Endodermal cell (in vitro differentiated cells): ENCODE results near the gene HTRA1. TPM values are rescaled to one million over a fixed set of nuclear protein-coding genes. Genes with fewer than 3 reads are reported as not detected.

Experiments used
- DNase-seq: peaks from one replicate; pipeline ENCODE4 v3.0.0-alpha.2; 2017
- H3K27ac ChIP-seq: 2 replicates; pipeline ENCODE4 v1.5.1; 2013; ENCODE audit warnings: mild to moderate bottlenecking, low read depth, low read length, moderate library complexity
- H3K27me3 ChIP-seq: 2 replicates; pipeline ENCODE4 v1.6.1; 2013; ENCODE audit warnings: mild to moderate bottlenecking, low read length, moderate library complexity; ENCODE audit not compliant: insufficient read depth, control insufficient read depth, poor library complexity, severe bottlenecking
- H3K36me3 ChIP-seq: 2 replicates; pipeline ENCODE4 v1.7.0; 2013; ENCODE audit warnings: mild to moderate bottlenecking, low read length, moderate library complexity; ENCODE audit not compliant: control insufficient read depth, insufficient read depth
- H3K4me1 ChIP-seq: one replicate; pipeline ENCODE4 v1.7.0; 2013; ENCODE audit warnings: low read length; ENCODE audit not compliant: control insufficient read depth, insufficient read depth
- H3K4me3 ChIP-seq: 2 replicates; pipeline ENCODE4 v1.5.1; 2013; ENCODE audit warnings: mild to moderate bottlenecking, low read length, moderate library complexity
- H3K9ac ChIP-seq: 2 replicates; pipeline ENCODE4 v1.6.1; 2013; ENCODE audit warnings: mild to moderate bottlenecking, low read length, moderate library complexity; ENCODE audit not compliant: poor library complexity, severe bottlenecking; ENCODE audit errors: extremely low read depth
- H3K9me3 ChIP-seq: 2 replicates; pipeline ENCODE4 v1.6.1; 2013; ENCODE audit warnings: mild to moderate bottlenecking, low read length, moderate library complexity; ENCODE audit not compliant: control insufficient read depth
- H3K27ac Mint-ChIP-seq: 2 replicates; pipeline ENCODE4 v1.8.0; 2020; ENCODE audit warnings: mixed read lengths
- H3K27me3 Mint-ChIP-seq: 2 replicates; pipeline ENCODE4 v1.8.0; 2021; ENCODE audit warnings: mild to moderate bottlenecking, mixed read lengths; ENCODE audit not compliant: insufficient read depth
- H3K36me3 Mint-ChIP-seq: 2 replicates; pipeline ENCODE4 v1.8.0; 2020; ENCODE audit warnings: low read depth, mixed read lengths
- H3K4me1 Mint-ChIP-seq: 2 replicates; pipeline ENCODE4 v1.8.0; 2020; ENCODE audit warnings: mixed read lengths
- H3K4me3 Mint-ChIP-seq: 2 replicates; pipeline ENCODE4 v1.8.0; 2020; ENCODE audit warnings: mild to moderate bottlenecking, moderate library complexity, mixed read lengths
- H3K9me3 Mint-ChIP-seq: 2 replicates; pipeline ENCODE4 v1.8.0; 2020; ENCODE audit warnings: mild to moderate bottlenecking, mixed read lengths
- WGBS, 2 experiments: methylation state at CpG; one replicate each; pipeline versions ENCODE4 v1.1.5 to v1.1.7; 2013; ENCODE audit warnings: missing lambda C conversion rate in 2 of 2, mixed read lengths in 1 of 2; ENCODE audit not compliant: insufficient coverage in 1 of 2, insufficient read length in 1 of 2; 5-methylcytosine and 5-hydroxymethylcytosine counted together
- total RNA-seq, 2 donors: library from RNA; stranded (reverse); fragmentation: NEBNext Ultra II Directional in 1 of 2; extraction: Animal tissue kit (Norgen Biotek cat#: 25700) in 1 of 2; gene quantifications; 2 replicates in 1 of 2; 3 replicates in 1 of 2; pipeline ENCODE4 v1.2.1, GENCODE V29; 2021
- TF ChIP-seq, protein P1 (sequence below): fragments of 200-600 bp; sonication (generic); conservative IDR thresholded peaks from 2 replicates; pipeline ENCODE4 v1.5.0; 2021; ENCODE audit warnings: antibody characterized with exemption, mild to moderate bottlenecking

The HTRA1 gene
- total RNA-seq, 2 donors from 2014 or later = 1.7 to 3.1 TPM

DNA sequence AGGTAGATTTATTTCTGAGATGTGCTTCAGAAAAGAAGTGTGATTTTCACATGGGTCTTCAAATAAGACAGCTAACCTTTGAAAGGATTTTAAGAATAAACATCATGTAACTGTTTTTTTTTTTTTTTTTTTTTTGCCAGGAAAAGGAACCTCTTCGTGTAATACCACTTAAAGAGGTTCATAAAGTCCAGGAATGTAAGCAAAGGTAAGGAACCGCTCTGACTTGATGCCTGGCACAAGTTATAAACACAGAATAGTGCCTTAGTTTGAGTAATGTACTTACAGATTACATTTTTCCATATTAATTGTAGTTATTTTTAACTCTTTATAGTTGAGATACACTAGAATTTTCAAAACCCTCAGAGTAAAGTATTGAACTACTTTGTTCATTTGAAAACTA, 37.3 kb upstream of the HTRA1 start:
- TF ChIP-seq, protein P1, sequence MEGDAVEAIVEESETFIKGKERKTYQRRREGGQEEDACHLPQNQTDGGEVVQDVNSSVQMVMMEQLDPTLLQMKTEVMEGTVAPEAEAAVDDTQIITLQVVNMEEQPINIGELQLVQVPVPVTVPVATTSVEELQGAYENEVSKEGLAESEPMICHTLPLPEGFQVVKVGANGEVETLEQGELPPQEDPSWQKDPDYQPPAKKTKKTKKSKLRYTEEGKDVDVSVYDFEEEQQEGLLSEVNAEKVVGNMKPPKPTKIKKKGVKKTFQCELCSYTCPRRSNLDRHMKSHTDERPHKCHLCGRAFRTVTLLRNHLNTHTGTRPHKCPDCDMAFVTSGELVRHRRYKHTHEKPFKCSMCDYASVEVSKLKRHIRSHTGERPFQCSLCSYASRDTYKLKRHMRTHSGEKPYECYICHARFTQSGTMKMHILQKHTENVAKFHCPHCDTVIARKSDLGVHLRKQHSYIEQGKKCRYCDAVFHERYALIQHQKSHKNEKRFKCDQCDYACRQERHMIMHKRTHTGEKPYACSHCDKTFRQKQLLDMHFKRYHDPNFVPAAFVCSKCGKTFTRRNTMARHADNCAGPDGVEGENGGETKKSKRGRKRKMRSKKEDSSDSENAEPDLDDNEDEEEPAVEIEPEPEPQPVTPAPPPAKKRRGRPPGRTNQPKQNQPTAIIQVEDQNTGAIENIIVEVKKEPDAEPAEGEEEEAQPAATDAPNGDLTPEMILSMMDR = no peak
- Mint-ChIP-seq H3K4me3 (no peak overlapping the region), H3K36me3 (peaks cover 21% of the 10 kb centered on the region), H3K4me1 (peaks cover 5% of the 10 kb centered on the region), H3K9me3 (no peaks in the 10 kb centered on the region), H3K27ac (no peak overlapping the region), H3K27me3 (no peaks in the 10 kb centered on the region)
- no peaks in the 10 kb centered on the region for H3K27me3 ChIP-seq
- no peaks in the 10 kb centered on the region for H3K4me1 ChIP-seq
- no peaks in the 10 kb centered on the region for H3K9me3 ChIP-seq
- no peak overlapping the region for H3K27ac ChIP-seq
- 97% methylated on average over 2 of the region's 2 CpGs; no CpG with 5 or more reads in 1 of the 2 experiments for WGBS, 2 experiments
- H3K9ac ChIP-seq = no peak overlapping the region
- peaks cover 33% of the 10 kb centered on the region for H3K36me3 ChIP-seq
- no peak overlapping the region for H3K4me3 ChIP-seq
- DNase-seq = no peak

DNA sequence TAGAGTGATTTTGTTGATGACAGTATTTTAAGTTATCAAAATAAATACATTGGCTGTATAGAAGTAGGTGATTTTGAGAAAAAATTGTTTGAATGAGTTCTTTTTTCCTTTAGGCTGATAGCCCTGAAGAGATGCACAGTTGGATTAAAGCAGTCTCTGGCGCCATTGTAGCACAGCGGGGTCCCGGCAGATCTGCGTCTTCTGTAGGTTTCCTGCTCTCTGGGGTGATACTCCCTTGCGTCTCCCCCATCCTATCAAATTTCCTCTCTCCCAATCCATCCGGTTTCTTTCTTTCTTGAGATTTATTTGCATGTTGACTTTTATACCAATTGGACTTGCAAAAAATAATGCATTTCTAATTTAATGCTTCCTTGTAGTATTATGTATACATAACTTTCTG, 34.5 kb upstream of the HTRA1 start:
- Mint-ChIP-seq H3K36me3 (peaks cover 29% of the 10 kb centered on the region), H3K4me1 (peaks cover under 1% of the 10 kb centered on the region), H3K27ac (no peak overlapping the region), H3K9me3 (no peaks in the 10 kb centered on the region), H3K4me3 (no peak overlapping the region), H3K27me3 (no peaks in the 10 kb centered on the region)
- H3K27ac ChIP-seq = no peak overlapping the region
- no peak for DNase-seq
- TF ChIP-seq, protein P1 = no peak
- H3K4me3 ChIP-seq = no peak overlapping the region
- H3K9me3 ChIP-seq = no peaks in the 10 kb centered on the region
- H3K36me3 ChIP-seq = peaks cover 38% of the 10 kb centered on the region
- no peaks in the 10 kb centered on the region for H3K4me1 ChIP-seq
- H3K27me3 ChIP-seq = no peaks in the 10 kb centered on the region
- H3K9ac ChIP-seq = no peak overlapping the region
- WGBS, 2 experiments = 96 to 100% methylated on average over 5 of the region's 6 CpGs

DNA sequence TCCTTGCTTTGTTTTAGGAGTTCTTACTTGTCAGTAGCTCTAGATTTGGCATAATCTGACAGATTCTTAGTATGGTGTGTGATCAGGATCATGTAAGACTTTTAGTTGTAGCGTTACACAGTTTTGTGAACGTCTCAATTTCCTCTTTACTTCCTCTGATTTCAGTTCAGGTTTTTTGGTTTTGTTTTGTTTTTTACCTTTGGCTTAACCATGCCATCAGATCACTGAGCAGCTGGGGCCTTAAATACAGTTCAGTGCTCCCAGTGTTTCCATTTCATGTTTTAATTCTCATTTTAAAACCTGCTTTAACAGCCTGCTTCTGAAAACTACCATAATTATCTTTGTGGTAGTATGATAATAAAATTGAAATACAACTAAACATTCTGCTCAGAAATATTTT, 34.1 kb upstream of the HTRA1 start:
- no peak overlapping the region for H3K4me3 ChIP-seq
- H3K9ac ChIP-seq = no peak overlapping the region
- no peak overlapping the region for H3K27ac ChIP-seq
- no peaks in the 10 kb centered on the region for H3K4me1 Mint-ChIP-seq
- WGBS, 2 experiments = 88 to 96% methylated on average over 2 of the region's 2 CpGs
- peaks cover 29% of the 10 kb centered on the region for H3K36me3 Mint-ChIP-seq
- H3K4me3 Mint-ChIP-seq = no peak overlapping the region
- TF ChIP-seq, protein P1 = no peak
- H3K4me1 ChIP-seq = no peaks in the 10 kb centered on the region
- no peaks in the 10 kb centered on the region for H3K9me3 Mint-ChIP-seq
- no peaks in the 10 kb centered on the region for H3K27me3 Mint-ChIP-seq
- H3K27me3 ChIP-seq = no peaks in the 10 kb centered on the region
- H3K36me3 ChIP-seq = peaks cover 35% of the 10 kb centered on the region
- no peak overlapping the region for H3K27ac Mint-ChIP-seq
- DNase-seq = no peak
- no peaks in the 10 kb centered on the region for H3K9me3 ChIP-seq
